ENCODE results near the gene SKIDA1.
A peak's percentile ranks its signal among the peaks of the same experiment; 100 is the strongest.

SKIDA1 gene

DNA sequence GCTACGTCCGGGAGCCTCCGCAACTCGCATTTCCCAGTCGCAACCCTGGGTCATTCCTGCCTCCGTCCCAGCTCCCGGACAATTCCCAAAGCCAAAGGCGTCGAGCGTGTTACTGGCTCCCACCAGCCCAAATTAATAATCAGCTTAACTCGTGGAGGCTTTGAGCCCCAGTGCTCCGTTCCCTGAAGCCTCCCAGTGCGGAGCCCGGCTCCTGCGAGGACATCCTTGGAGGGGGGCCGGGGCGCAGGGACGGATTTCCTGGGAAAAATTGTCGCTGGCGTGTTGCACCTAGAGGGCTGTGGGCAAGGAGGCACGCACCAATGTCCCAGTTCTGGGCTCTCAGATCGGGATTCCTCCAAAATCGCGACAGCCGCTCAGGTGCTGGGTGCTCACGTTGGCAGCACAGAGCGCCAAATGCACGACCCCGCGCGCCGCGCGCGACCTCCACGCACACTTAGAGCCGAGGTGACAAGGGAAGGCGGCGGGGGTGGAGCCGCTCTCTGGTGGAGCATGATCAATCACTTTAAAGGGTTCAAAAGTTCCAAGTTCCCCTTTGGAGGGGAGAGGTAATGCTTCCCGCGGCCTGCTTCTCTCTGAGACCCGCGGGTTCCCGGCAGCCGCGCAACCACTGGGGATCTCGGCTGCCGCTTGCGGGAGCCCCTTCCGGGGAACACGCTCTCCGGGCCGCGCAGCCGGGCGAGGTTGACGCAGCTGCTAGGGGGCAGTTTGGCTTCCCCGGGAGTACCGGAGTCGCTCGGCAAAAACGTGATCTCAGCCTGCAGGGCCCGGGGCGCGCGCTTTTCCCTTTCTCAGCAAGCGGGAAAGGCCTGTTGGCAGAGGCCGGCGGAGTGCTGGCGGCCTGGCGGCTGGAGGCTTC, 25.5 kb downstream of the SKIDA1 start:
- peak; percentile 67 for DNase-seq

DNA sequence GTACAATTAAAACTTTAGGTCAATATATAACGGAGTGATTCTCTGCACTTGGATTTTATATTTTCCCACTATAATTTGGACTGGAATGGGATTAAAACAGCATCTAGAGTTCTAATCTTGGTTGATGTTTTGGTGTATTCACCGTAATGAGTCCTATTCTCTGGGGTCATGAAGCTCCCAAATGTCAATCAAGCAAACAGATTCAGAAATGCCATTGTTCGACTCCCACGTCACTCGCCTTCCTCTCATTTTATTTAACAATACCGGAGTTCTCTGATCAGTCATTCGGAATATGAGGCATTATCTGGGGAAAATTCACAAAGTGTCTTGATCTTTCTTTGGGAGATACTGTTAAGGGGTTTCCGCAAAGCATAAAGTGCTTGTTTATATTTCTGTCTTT, 26.5 kb downstream of the SKIDA1 start:
- DNase-seq = no peak

DNA sequence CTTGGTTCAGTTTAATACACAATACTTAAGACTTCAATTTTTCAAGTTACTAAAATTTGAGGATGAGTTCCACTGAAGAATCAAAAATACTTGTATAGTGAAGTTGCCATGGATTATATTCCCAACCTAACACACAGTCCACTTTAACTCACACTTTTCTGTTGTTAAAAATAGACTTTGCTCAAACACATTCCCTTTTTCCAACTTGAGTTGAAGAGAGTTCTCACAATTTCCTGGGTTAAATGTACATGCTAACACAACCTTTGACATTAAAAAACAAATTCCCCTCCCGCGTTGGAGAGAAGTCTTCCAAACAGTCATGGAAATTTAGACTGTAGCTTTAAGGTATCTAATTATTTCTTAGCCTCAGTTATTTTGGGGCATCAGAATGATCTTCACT, 27.1 kb downstream of the SKIDA1 start:
- no peak for DNase-seq

DNA sequence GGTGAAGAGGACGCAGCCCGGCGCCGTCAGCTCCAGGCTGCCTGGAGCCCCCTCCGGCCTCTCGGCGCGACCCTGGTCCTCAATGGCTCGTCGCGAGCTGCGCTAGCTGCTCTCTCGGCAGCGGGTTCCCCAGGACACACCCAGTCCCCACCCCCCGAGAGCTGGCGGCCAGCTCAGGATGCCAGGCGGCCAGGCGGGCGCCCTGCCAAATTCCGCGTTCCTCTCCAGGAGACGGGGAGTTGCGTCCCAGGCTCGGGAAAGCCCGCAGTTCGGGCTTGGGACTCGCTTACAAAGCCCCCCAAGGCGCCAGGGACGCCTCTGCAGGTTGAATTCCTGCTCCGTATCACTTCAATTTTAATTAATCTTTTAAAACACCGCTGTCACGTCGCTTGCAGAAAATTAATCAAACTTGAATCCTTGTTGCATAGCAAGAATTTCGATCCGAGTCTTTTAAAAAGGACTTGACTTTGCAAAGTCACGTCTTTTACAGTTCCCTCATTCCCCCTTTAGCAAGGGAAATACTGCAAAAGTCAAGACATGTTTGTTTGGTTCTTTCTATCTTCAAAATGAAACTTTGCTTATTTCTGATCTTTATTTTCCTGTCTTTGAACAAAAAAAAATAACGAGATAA, 28.2 kb downstream of the SKIDA1 start:
- peak; percentile 96 for DNase-seq

DNA sequence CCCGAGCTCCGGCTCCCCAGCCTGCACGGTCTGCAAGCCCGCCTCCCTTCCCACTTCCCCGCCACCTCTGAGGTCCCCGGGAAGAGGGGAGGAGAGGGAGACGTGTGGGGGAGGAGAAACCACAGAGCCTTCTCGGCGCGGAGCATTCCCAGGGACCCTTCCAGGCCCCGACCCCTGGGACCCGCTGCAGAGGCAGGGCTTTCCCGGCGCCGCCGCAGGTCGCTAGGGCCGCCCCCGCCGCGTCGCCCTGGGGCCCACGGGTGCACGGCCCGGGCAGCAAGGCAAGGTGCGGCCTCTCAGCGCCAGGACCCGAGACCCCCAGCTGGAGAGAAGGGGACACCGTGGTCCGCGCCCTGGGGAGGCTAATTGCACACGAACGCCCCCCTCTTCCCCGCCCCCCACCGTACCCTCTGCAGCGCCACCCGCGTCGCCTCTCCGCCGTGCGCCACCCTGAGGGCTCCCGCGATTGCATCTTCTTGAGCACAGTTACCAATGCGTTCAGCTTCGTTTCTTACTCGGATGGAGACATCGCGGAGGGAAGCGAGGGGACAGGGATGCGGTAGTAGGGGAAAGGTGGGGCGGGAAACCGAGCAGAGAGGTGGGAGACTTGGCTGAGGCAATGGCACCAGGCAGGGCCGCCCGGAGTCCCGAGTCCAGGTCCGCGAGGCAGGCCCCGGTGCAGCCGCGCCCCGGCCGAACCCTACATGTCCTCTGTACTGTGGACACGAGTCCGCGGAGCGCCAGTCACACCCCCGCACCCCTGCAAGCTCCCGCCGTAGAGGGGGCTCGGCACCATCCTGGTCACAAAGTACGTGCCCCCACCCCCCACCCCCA, 28.9 kb downstream of the SKIDA1 start:
- DNase-seq = peak; percentile 83

DNA sequence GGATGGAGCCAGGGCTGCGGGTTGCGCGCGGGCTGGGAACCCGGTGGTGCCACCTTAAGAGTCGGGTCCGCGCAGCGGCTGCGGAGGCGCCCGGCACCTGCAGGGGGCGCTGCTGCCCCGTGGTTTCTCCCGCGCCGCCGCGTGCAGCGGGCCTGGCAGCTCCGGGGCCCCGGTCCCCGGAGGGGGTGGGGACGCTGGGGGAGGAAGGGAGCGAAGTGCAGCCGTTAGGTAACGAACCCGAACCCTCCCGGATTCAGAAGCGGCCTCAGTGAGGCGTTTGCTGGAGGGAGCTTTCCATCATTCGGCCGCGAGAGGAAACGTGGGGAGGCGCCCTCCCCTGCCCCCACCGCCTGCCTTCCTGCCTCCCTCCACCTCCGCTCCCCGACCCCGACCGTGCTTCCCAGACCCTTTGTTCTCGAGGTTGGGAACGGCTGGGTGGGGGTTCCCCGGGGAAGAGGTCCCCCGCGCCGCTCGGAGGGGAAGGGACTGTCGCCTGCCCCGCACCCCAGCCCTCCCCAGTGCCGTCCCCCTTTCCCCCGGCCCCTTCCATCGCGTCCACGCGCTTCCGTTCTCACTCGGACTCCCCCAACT, 29.6 kb downstream of the SKIDA1 start:
- peak; percentile 93 for DNase-seq

DNA sequence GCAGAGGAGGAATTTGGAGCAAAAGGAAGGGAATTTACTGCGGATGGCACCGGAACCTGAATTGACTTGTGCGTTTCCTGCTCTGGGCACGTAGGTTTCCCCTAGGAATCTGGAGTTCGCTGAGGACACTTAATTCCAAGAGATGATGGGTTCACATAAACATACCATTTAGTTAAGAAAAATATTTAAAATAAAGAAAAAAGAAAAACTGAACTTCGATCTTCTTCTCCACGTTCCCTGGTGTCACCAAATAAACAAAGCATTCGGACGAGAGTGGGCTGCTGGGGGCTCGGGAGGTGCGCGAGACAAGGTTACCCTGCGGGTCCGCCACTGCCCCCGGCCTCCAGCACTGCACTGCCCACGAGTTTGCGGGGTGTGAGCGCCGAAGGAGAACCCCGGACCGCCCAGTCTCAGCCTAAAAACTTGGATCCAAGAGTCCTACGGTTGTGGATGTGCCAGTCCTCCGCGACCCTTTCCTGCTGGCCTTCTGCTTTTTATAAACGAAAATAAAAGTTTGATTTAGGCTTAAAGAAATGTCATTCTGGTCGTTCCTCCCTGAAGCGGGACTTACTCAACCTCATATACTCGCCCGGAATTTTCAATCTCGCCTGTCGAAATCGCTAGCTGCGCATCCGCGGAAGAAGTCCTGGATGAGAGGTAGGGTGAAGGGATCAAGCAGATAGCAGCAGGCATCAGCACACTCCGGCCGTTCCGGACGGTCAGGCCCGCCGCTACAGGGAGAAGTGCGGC, 30.3 kb downstream of the SKIDA1 start:
- DNase-seq = peak; percentile 57

DNA sequence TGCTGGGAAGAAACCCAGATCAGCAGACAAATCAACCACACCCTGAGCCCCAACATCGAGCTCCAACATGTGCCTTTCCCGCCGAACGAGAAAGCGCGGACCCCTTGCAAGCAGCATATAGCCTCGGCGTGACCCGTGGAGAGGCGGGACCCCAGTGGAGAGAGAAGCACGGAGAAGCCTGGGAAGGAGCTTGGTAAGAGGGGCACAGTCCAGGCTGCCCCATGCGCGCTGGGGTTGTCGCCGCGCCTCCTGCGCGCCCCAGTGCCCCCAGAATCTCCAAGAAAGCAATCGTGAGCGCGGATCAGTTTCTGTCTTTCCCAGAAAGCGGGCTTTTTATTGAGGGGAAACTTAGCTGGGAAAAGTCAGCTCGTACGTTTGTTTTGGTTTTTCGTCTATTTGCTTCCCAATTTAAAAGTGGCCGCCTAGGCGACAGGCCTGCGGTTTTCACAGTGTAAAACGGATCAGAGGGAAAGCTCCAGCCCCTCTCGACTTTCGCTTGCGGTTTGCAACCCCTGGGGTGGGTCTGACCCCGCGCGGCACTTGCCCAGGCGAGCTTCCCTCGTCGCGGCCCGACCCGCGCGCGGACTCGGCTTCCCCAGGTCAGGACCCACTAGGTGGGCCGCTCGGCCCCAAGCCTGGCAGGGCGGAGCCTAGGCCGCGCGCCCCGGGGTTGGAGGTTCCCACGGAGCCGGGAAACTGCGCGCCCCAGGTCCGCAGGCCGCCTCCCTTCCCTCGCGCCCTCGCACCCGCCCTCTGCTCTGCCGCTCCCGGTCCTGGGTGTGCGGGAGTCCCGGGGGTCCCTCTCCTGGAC, 31.1 kb downstream of the SKIDA1 start:
- DNase-seq = peak; percentile 69

DNA sequence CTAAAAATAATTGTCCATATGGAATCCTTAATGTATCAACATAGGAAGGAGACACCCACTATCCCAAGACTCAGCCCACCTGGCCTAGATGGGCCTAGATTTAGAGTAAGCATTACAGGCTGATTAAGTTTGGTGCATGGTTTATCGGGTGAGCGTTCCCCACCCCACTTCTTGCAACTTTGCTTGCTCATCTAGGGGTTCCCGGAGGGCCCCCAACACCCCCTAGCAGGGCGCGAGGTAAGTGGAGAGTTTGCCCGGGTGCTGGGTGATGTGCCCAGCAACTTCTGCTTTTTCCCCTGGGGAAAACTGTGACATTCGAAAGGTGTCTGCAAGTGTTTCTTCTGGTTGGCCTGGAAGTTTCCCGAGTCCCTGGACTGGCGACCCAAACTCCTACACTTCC, 31.7 kb downstream of the SKIDA1 start:
- DNase-seq = peak; percentile 45

DNA sequence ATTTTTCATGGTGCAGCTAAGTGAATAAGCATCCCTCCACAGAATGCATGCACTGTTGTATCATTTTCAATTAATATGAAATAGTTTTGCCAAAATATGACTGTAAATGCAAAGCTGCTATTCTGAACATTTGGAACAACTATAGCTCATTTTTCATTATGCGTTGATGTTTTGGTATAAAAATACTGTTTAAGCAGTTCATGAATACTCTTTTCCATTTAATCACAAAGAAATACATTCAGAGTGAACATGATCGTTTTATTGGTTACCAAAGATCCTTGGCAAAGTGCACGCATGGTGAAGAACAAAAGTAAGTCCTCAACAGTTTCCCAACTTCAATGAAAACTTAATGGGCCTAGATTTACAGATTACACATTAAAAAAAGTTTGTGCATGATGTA, 33.1 kb downstream of the SKIDA1 start:
- no peak for DNase-seq

DNA sequence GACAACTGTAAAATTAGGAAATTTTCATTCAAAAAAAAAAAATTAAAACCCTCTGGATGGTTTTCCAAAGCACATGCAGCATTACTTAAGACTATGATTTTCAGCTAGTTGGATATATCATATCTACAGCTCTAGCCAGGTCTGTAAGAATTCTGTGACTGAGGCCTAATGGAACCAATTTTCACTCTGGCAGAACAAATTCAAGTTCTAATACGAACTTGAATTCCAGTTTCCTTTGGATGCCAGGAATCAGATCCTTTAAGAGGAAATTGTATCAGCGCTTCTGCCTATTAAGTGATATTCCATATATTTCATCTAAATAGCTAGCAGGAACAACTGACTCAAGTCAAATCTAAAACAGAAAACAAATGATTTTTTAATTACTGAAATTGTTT, 34.8 kb downstream of the SKIDA1 start:
- no peak for DNase-seq

DNA sequence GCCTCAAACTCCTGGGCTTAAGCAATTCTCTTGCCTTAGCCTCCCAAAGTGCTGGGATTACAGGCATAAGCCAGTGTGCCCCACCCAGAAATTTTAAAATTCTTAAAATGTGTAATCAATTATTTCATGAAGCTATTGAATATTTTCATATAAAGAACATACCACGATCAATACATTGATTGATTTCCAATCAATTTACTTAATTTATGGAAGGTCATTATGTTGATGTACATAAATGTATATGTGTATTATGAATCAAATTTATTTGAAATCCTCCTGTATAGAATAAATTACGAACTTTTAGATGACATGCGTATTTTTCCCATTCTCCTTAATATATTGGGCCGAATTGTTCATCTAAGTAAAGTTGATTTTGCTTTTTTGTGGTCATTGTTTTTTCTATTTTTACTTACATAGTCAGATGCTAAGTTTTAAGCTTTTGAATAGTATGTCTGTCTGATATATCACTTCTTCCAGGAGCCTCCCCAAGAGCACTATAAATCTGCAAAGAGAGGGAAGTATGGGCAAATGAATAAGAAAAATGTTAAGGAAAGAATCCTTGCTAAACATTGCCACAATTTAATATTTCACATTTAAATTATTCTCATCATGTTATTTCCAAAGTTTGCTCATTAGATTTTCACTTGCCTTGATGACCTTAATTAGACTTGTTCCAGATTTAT, 35.3 kb downstream of the SKIDA1 start:
- DNase-seq = no peak

DNA sequence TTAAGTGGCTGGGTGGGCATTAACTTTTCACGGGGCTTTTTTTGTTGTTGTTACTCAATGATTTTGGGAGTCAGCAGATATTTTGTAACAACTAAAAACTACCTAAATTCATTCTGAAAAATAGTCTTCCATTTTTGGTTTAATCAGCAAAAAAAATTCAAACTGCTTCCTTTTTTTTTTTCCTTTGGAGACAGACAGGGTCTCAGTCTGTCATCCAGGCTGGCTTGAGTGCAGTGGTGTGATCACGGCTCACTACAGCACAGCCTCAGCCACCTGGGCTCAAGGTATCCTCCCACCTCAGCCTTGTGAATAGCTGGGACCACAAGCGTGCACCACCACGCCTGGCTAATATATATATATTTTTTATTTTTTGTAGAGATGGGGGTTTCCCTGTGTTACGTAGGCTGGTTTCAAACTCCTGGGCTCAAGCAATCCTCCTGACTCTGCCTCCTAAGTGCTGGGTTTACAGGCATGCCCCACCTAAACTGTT, 36.5 kb downstream of the SKIDA1 start:
- DNase-seq = no peak

DNA sequence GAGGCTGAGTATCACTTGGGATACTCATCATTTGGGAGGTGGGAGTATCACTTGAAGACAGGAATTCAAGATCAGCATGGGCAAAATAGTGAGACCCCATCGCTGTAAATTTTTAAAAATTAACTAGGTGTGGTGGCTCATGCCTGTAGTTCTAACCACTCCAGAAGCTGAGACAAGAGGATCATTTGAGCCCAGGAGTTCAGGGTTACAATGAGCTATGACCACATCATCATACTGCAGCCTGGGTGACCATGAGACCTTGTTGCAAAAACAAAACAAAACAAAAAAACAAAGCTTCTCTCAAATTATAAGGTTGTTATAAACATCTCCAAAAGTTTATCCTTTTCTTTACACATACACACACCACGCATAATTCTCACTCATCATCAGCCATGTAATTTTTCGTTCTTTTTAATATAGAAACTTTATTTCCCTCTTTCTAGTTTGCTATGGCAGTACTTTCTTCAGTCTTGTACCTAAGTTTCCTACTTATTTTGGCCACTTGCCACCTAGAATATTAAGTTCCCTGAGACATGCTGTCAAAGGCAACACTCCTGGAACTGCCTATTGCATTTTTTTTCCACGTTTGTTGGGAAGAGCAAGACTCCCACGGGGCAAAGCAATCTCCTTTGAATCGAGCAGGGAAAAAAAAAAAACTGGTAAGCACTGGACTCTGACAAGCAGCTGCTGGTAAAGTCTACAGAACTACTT, 37.1 kb downstream of the SKIDA1 start:
- no peak for DNase-seq

DNA sequence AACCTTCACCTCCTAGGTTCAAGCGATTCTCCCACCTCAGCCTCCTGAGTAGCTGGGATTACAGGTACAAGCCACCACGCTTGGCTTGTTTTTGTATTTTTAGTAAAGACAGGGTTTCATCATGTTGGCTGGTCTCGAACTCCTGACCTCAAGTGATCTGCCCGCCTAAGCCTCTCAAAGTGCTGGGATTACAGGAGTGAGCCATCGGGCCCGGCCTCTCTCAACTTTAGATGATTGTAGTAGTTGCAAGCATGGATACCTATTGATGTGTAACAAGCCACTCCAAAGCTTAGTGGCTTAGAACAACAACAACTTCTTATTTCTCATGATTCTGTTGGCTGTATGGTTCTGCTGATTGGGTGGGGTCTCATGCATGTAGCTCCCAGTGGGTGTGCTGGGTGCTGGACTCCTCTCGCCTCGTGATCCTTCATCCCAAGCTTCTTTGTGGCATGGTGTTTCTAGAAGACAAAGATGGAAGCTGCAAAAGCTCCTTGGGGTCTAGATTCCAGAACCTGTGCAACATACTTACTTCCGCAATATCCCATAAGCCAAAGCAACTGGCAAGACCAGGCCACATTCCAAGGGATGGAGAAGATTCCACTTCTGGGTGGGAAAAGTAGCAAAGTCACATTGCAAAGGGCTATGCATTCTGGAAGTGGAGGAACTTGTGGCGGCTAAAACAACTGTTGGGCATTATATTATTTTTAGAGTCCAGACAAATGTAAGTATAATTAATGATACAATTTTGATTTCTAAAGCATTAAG, 37.9 kb downstream of the SKIDA1 start:
- no peak for DNase-seq

DNA sequence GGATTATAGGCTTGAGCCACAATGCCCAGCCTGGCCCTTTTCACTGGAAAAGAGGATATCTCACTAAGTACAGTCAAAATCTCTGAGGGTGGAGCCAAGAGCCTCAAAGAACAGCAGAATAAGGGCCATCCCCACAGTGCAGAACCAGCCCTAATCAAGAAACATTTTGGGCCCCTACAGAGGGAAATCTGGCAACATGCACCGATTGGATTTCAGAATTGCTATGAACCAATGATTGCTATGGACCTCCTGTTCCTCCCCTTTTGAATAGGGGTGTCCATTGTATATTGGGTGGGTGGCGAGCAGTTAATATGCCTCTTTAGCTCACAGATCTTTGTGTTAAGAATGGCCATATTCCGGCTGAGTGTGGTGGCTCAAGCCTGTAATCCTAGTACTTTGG, 42.7 kb downstream of the SKIDA1 start:
- no peak for DNase-seq

DNA sequence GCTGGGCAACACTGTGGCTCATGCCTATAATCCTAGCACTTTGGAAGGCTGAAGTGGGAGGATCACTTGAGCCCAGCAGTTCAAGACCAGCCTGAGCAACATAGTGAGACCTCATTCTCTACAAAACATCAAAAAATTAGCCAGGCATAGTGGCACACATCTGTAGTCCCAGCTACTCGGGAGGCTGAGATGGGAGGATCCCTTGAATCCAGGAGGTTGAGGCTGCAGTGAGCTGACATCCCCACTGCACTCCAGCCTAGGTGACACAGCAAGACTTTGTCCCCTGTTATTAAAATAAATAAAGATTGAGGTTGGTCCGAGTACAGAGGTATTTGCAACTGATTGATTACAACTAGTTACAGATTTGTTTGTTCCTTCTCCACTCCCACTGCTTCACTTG, 44.1 kb downstream of the SKIDA1 start:
- no peak for DNase-seq

DNA sequence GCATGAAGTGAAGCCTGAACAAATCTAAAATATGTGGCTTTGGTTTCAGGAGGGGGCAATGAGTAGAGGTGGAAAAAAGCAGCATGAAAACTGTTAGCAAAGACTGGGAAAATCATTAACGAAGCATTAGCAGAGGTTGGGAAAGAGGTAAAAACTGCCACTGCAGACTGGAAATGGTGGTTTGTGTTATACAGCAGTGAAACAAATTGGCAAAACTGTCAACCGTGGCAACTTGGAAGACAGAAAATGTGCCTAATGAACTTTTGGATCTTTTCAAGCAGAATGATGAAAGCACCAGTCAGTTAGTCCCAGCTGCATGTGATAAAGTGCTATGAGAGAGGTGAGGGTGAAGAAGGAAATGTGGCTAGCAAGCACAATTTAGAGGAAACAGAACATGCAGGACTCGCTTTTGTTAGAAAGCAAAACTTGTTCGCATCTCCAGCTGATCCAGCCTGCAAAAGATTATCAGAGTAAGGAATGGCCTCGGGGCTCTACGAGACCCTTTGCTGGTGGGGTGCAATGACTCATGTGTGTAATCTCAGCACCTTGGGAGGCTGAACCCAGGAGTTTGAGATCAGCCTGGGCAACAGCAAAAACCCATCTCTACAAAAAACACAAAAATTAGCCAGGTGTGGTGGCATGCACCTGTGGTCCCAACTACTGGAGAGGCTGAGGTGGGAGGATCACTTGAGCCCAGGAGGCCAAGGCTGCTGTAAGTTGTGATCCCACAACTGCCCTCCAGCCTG, 45.7 kb downstream of the SKIDA1 start:
- DNase-seq = no peak

DNA sequence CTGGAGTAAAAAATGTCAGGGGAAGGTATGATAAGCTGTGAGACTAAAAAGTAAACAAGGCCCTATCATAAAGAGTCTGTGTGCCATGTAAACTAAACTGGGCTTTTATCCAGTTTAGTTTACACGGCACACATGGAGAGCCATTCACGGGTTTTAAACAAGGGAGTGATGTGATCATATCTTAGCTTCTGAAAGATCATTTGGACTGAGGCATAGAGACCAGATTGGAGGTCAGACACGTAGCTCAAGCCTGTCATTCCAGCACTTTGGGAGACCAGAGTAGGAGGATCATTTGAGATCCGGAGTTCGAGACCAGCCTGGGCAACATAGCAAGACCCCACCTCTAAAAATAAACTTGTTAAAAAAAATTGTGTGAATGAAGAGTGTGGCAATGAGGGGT, 50.1 kb downstream of the SKIDA1 start:
- DNase-seq = no peak

Data from left hindlimb (tissue), 1 donor.